ENCODE data around the gene KY. TPM values are rescaled to one million over a fixed set of nuclear protein-coding genes. Genes with fewer than 3 reads are reported as not detected.

The KY gene
- total and polyA plus RNA-seq, 9 donors: 34.2 to 81.8 (median 51.1) TPM

DNA sequence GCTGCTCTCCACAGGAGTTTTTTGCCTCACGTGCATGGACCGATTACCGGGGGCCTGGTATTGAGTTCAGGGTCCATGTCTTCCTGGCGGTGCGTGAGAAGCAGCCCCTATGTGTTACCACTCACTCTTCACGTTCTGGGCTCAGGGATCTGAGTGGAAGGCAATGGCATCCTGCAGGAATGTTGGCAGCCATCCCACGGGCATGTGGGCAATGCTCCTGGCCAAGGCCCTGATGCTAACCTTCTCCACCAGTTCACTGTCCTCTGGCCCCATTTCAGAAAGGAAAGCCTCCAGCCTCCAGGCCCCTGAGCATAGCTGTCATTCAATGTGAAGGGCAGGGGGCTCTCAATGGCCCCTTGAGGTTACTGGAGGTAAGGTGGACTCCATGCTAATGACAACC is 43.0 kb upstream of the KY start:
- H3K9me3 ChIP-seq (replicated peaks; ENCODE audit: control insufficient read depth, low read depth, low read length): no peaks in the 10 kb centered on the region
- H3K4me3 ChIP-seq (ENCODE audit: low read length): no peak overlapping the region
- WGBS (ENCODE audit: insufficient coverage): 69% methylated on average over 7 of the region's 7 CpGs
- H3K36me3 ChIP-seq (ENCODE audit: control insufficient read depth, insufficient read depth, low read length): no peaks in the 10 kb centered on the region
- peak; percentile 48 for DNase-seq
- H3K27ac ChIP-seq (ENCODE audit: low read length): peak overlapping the region; percentile 51
- H3K27me3 ChIP-seq (ENCODE audit: control insufficient read depth, insufficient read depth, low read length): no peaks in the 10 kb centered on the region
- H3K4me1 ChIP-seq (ENCODE audit: control insufficient read depth, insufficient read depth, low read length): peaks cover 57% of the 10 kb centered on the region

DNA sequence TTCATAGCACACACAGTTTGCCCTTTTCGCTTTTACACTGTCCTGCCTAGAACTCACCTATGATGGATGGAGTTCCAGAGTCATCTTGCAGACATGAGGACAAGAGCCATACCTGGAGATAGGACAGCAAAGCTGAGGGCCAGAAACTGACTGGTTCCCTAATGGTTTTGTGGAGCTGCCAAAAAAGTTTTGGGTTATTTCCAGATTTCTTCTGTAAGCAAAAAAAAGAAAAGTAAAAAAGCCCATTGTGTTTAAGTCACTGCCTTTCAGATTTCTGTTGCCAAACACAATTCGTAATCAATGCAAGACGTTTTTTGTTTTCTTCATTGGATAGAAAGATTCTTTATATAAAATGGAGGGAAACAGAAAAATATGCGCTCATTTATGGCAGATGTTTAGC is 42.4 kb upstream of the KY start:
- Histone ChIP-seq H3K9me3 (replicated peaks; ENCODE audit: control insufficient read depth, low read depth, low read length) (no peaks in the 10 kb centered on the region), H3K4me3 (ENCODE audit: low read length) (no peak overlapping the region), H3K36me3 (ENCODE audit: control insufficient read depth, insufficient read depth, low read length) (no peaks in the 10 kb centered on the region), H3K27me3 (ENCODE audit: control insufficient read depth, insufficient read depth, low read length) (no peaks in the 10 kb centered on the region), H3K27ac (ENCODE audit: low read length) (no peak overlapping the region), H3K4me1 (ENCODE audit: control insufficient read depth, insufficient read depth, low read length) (peaks cover 54% of the 10 kb centered on the region)
- DNase-seq: no peak
- 83% methylated on average over 1 of the region's 4 CpGs for WGBS (ENCODE audit: insufficient coverage)

DNA sequence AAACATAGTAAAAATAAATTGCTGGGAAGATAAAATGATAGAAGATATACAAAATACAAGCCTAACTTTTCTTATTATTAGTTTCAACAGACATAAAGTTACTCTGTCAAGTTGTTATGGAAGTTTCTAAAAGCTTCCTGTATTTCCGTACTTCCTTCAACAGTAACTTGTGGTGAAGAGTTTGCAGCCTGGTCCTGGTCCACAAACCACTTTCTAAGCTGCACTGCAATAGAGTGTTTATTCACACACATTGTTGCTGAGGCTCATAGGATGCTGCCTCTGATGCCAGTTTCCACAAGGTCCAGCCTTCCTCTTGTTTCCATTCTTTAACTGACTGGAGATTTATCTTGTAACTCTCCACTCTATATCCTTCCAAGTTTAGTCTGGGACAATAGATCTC is 39.4 kb upstream of the KY start:
- no peak for DNase-seq
- Histone ChIP-seq H3K27ac (ENCODE audit: low read length) (no peak overlapping the region), H3K36me3 (ENCODE audit: control insufficient read depth, insufficient read depth, low read length) (no peaks in the 10 kb centered on the region), H3K4me1 (ENCODE audit: control insufficient read depth, insufficient read depth, low read length) (peaks cover 50% of the 10 kb centered on the region), H3K9me3 (replicated peaks; ENCODE audit: control insufficient read depth, low read depth, low read length) (no peaks in the 10 kb centered on the region), H3K27me3 (ENCODE audit: control insufficient read depth, insufficient read depth, low read length) (no peaks in the 10 kb centered on the region), H3K4me3 (ENCODE audit: low read length) (no peak overlapping the region)
- WGBS (ENCODE audit: insufficient coverage): no CpG with 5 or more reads among the region's 1 CpG

DNA sequence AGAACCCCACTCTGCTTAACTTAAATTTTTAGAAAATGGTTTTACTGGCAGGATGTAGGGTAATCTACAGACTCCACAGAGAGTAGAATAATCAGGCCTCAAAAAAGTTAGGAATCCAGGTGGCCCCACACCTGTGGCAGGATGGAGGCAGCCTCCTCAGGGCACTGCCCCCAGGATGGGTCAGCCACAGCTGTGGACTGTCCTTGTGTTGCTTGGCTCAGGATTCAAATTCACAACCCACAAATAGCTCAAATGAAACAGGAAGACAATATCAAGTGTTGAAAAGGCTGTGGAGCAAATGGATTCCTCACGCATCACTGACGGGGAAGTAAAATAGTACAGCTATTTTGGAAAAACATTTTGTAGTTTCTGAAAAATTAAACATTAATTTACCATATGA is 36.8 kb upstream of the KY start:
- no peak for DNase-seq
- WGBS (ENCODE audit: insufficient coverage): no CpG with 5 or more reads among the region's 2 CpGs
- no peaks in the 10 kb centered on the region for H3K36me3 ChIP-seq (ENCODE audit: control insufficient read depth, insufficient read depth, low read length)
- H3K27me3 ChIP-seq (ENCODE audit: control insufficient read depth, insufficient read depth, low read length): no peaks in the 10 kb centered on the region
- H3K27ac ChIP-seq (ENCODE audit: low read length): no peak overlapping the region
- no peak overlapping the region for H3K4me3 ChIP-seq (ENCODE audit: low read length)
- peaks cover 36% of the 10 kb centered on the region for H3K4me1 ChIP-seq (ENCODE audit: control insufficient read depth, insufficient read depth, low read length)
- no peaks in the 10 kb centered on the region for H3K9me3 ChIP-seq (replicated peaks; ENCODE audit: control insufficient read depth, low read depth, low read length)

DNA sequence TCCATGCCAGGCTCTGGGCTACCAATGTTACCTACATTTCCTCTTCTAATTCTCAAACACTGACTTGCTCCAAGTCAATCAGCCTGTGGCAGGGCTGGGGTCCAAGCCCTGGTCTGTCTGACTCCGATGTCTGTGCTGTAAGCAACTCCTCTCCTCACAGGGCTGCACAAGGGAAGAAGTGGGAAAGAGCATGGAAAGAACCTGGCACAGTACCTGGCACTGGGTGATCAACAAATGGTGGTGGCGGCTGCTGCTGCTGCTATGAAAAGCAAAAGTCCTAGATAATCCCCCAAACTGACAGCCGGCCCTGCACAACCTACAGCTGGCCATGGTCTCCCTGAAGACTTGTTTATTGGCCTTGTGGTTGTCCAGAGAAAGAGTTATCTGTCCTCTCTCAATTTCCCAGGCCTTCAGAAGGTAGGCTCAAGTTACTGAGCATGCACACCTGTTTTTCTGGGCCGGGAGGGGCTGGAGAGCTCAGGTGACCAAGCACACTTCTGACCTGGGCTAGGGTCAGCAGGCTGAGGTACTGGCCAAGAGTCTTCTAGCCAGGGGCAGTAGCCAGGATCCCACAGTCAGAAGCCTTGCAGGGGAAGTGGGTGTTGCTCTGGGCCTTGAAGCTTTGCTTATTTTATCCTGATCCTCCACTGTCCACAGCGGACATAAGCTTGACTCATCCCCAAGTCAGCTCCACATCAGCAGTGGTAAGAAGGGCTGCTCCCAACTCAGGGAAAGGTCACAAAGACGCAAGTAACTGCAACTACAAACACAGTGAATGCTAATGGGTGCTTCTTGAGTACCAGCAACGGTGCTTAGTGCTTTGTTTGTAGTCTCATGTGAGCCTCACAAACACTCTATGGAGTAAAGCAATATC is 35.3 kb upstream of the KY start:
- Histone ChIP-seq H3K4me3 (ENCODE audit: low read length) (no peak overlapping the region), H3K9me3 (replicated peaks; ENCODE audit: control insufficient read depth, low read depth, low read length) (no peaks in the 10 kb centered on the region), H3K27me3 (ENCODE audit: control insufficient read depth, insufficient read depth, low read length) (no peaks in the 10 kb centered on the region), H3K4me1 (ENCODE audit: control insufficient read depth, insufficient read depth, low read length) (peaks cover 46% of the 10 kb centered on the region), H3K36me3 (ENCODE audit: control insufficient read depth, insufficient read depth, low read length) (no peaks in the 10 kb centered on the region), H3K27ac (ENCODE audit: low read length) (peak overlapping the region; percentile 57)
- WGBS (ENCODE audit: insufficient coverage): 59% methylated on average over 3 of the region's 7 CpGs
- DNase-seq: peak; percentile 72

DNA sequence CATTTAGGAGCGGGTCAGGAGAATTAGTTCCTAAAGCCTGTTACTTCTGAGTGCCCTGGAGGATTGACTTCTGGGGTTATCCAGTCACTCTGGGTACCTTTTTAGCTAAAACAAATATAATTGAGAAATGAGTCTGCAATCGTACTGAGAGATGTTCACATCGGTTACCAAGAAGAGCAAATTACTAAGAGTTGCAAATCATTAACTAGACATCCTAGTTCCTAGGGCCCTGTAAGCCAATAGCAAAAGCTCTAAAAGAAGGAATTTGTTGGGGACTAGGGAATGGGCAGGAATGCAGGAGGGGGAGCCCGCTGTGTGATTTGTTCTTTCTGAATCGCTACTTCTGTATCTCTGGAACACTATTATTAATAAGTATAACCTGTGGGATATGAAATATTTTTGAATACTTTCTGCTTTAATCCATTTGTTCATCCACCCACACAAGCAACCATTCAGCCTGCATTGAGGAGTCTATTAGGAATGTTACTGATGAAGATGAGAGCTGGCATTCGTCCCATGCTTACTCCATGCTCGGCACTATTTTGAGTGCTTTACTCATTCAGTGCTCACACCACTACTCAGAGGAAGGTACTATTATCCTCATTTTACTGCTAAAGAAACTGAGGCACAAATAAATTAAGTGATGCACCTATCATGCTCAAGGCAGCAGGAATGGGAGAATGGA is 31.5 kb upstream of the KY start:
- Histone ChIP-seq H3K4me3 (ENCODE audit: low read length) (no peak overlapping the region), H3K27me3 (ENCODE audit: control insufficient read depth, insufficient read depth, low read length) (no peaks in the 10 kb centered on the region), H3K27ac (ENCODE audit: low read length) (peak overlapping the region; percentile 84), H3K36me3 (ENCODE audit: control insufficient read depth, insufficient read depth, low read length) (no peaks in the 10 kb centered on the region), H3K9me3 (replicated peaks; ENCODE audit: control insufficient read depth, low read depth, low read length) (no peaks in the 10 kb centered on the region), H3K4me1 (ENCODE audit: control insufficient read depth, insufficient read depth, low read length) (peaks cover 69% of the 10 kb centered on the region)
- DNase-seq: no peak
- whole genome bisulfite sequencing (ENCODE audit: insufficient coverage): no CpG with 5 or more reads among the region's 7 CpGs

DNA sequence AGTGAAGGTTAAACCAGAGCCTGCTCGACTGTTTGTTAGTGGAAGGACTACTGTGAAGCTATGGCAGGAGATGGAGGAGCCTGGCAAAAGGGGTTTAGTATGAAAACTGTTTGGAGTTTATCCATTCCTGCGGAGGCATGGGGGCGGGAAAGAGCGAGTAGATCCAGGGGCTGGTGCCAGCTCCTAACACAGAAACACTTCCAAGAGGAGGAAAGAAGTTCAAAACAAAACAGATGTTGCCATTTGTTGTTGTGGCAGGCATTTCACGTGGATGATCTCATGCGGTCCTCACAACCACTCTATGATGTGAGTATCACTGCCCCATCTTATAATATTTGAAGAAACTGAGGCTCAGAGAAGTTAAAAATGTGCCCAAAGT is 30.7 kb upstream of the KY start:
- H3K4me1 ChIP-seq (ENCODE audit: control insufficient read depth, insufficient read depth, low read length): peaks cover 68% of the 10 kb centered on the region
- H3K27ac ChIP-seq (ENCODE audit: low read length): peak overlapping the region; percentile 84
- H3K27me3 ChIP-seq (ENCODE audit: control insufficient read depth, insufficient read depth, low read length): no peaks in the 10 kb centered on the region
- no peaks in the 10 kb centered on the region for H3K9me3 ChIP-seq (replicated peaks; ENCODE audit: control insufficient read depth, low read depth, low read length)
- DNase-seq: peak; percentile 64
- H3K36me3 ChIP-seq (ENCODE audit: control insufficient read depth, insufficient read depth, low read length): no peaks in the 10 kb centered on the region
- WGBS (ENCODE audit: insufficient coverage): 60% methylated on average over 2 of the region's 6 CpGs
- H3K4me3 ChIP-seq (ENCODE audit: low read length): no peak overlapping the region

DNA sequence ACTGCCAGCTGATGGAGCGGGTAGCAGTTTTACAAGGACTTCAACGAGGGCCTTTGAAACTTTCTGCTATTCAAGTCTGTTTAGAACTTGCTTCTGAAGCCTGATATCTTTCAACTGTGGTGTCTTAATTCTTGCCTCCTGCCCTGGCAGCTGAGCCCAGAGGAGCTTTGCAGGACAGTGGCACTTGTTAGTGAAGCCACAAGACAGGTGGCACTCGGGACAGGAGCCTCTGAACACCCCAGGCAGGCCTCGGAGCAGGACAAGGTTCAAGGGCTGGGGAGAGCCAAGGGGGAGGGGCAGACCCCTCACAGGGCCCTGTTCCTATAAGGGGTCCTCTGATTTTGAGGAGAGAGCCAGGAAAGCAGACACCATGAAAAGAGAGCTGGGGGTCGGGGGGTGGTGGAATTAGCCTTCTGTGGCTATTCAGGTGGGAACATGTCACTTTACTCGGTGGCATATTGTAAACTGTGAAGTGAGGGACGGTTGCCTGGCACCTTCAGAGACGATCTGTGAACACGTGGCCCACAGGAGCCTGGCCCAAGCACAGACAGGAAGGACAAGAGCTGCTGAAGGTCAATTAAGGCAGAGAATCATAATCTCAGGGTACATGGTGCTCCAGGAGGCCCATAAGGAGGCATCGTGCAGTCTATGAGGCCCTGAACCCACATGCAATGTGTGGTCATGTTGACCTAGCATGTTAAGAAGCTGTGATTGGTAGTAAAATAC is 30.1 kb upstream of the KY start:
- H3K27ac ChIP-seq (ENCODE audit: low read length): peak overlapping the region; percentile 84
- H3K4me1 ChIP-seq (ENCODE audit: control insufficient read depth, insufficient read depth, low read length): peaks cover 62% of the 10 kb centered on the region
- H3K36me3 ChIP-seq (ENCODE audit: control insufficient read depth, insufficient read depth, low read length): no peaks in the 10 kb centered on the region
- H3K27me3 ChIP-seq (ENCODE audit: control insufficient read depth, insufficient read depth, low read length): no peaks in the 10 kb centered on the region
- 41% methylated on average over 10 of the region's 10 CpGs for WGBS (ENCODE audit: insufficient coverage)
- DNase-seq: peak; percentile 79
- H3K4me3 ChIP-seq (ENCODE audit: low read length): no peak overlapping the region
- H3K9me3 ChIP-seq (replicated peaks; ENCODE audit: control insufficient read depth, low read depth, low read length): peaks cover 2% of the 10 kb centered on the region

DNA sequence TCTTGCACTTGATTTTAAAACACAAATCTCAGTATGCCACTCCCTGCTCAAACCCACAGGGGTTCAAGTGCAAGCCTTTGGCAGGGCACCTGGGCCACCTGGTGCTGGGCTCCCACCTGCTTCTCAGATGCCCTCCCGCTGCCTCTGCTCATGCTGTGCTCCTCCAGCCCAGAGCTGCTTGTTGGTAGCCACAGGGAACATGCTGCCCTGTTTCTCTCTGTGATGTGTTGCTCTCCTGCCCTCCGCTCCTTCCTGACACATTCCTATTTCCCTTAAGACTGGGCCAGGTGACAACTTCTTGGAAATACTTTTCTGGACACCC is 27.1 kb upstream of the KY start:
- H3K27ac ChIP-seq (ENCODE audit: low read length): peak overlapping the region; percentile 61
- H3K4me1 ChIP-seq (ENCODE audit: control insufficient read depth, insufficient read depth, low read length): peaks cover 48% of the 10 kb centered on the region

More for the DNA sequence above, 27.1 kb upstream of the KY start:
- no peak overlapping the region for H3K4me3 ChIP-seq (ENCODE audit: low read length)
- no peak for DNase-seq
- H3K9me3 ChIP-seq (replicated peaks; ENCODE audit: control insufficient read depth, low read depth, low read length): peaks cover 14% of the 10 kb centered on the region
- H3K36me3 ChIP-seq (ENCODE audit: control insufficient read depth, insufficient read depth, low read length): no peaks in the 10 kb centered on the region
- WGBS (ENCODE audit: insufficient coverage): 86% methylated on average over 2 of the region's 2 CpGs
- no peaks in the 10 kb centered on the region for H3K27me3 ChIP-seq (ENCODE audit: control insufficient read depth, insufficient read depth, low read length)
